H1 (cell line): ENCODE results near the gene KCTD12.

Experiments used
- BACH1 ChIP-seq: IDR thresholded peaks from 2 replicates; pipeline ENCODE4 v1.6.1; 2012; ENCODE audit warnings: low read length, improper control_type of control experiment
- CHD2 ChIP-seq: IDR thresholded peaks from 2 replicates; pipeline ENCODE4 v1.6.1; 2012; ENCODE audit warnings: low read length, improper control_type of control experiment
- CTCF ChIP-seq, 3 experiments: IDR thresholded peaks; 1 replicate in 2 of 3; 2 replicates in 1 of 3; pipeline versions ENCODE4 v1.5.1 to v1.6.1; 2011; ENCODE audit warnings: low read length in 3 of 3, mild to moderate bottlenecking in 3 of 3, inconsistent platforms in 2 of 3, low read depth in 1 of 3, moderate library complexity in 1 of 3; ENCODE audit not compliant: insufficient read depth in 1 of 3; ENCODE audit errors: control extremely low read depth in 1 of 3
- EP300 ChIP-seq, 2 experiments: IDR thresholded peaks; 1 replicate in 1 of 2; 2 replicates in 1 of 2; pipeline ENCODE4 v1.6.1; 2011 to 2012; ENCODE audit warnings: low read depth in 2 of 2, low read length in 2 of 2, mild to moderate bottlenecking in 2 of 2, borderline replicate concordance in 1 of 2, inconsistent platforms in 1 of 2, moderate library complexity in 1 of 2
- EZH2 ChIP-seq: fragments of 200-600 bp; sonication (generic); IDR thresholded peaks from 2 replicates; pipeline ENCODE4 v1.7.1; 2012; ENCODE audit warnings: low read depth, mild to moderate bottlenecking, moderate library complexity, low read length, inconsistent platforms; ENCODE audit not compliant: severe bottlenecking
- GTF2F1 ChIP-seq: IDR thresholded peaks from 2 replicates; pipeline ENCODE4 v1.6.1; 2012; ENCODE audit warnings: low read depth, low read length, improper control_type of control experiment, borderline replicate concordance
- JUN ChIP-seq: IDR thresholded peaks from 2 replicates; pipeline ENCODE4 v1.6.1; 2011; ENCODE audit warnings: low read depth, mild to moderate bottlenecking, improper control_type of control experiment, low read length
- MAX ChIP-seq: IDR thresholded peaks from 2 replicates; pipeline ENCODE4 v1.6.1; 2012; ENCODE audit warnings: inconsistent platforms
- POLR2A ChIP-seq, 2 experiments: IDR thresholded peaks; 1 replicate in 1 of 2; 2 replicates in 1 of 2; pipeline ENCODE4 v1.6.1; 2011; ENCODE audit warnings: low read depth in 2 of 2, low read length in 2 of 2, mild to moderate bottlenecking in 2 of 2; ENCODE audit errors: control extremely low read depth in 1 of 2
- RFX5 ChIP-seq: IDR thresholded peaks from 2 replicates; pipeline ENCODE4 v1.6.1; 2011; ENCODE audit warnings: low read depth, low read length, improper control_type of control experiment, borderline replicate concordance
- RXRA ChIP-seq: IDR thresholded peaks from 2 replicates; pipeline ENCODE4 v1.6.1; 2011; ENCODE audit warnings: low read depth, mild to moderate bottlenecking, low read length, moderate library complexity; ENCODE audit not compliant: insufficient read depth
- TCF12 ChIP-seq: IDR thresholded peaks from 2 replicates; pipeline ENCODE4 v1.6.1; 2011; ENCODE audit warnings: low read depth, mild to moderate bottlenecking, low read length
- YY1 ChIP-seq: IDR thresholded peaks from 2 replicates; pipeline ENCODE4 v1.6.1; 2011; ENCODE audit warnings: low read depth, mild to moderate bottlenecking, low read length
- ZNF274 ChIP-seq: IDR thresholded peaks from 2 replicates; pipeline ENCODE4 v1.7.0; 2012; ENCODE audit warnings: low read length, borderline replicate concordance; ENCODE audit errors: extremely low read depth

- TF ChIP-seq MAX: no peak
- no peak for TF ChIP-seq CTCF (IDR thresholded peaks at IDR 0.05; ENCODE audit: control extremely low read depth in 1 of 3, insufficient read depth in 1 of 3, low read depth in 1 of 3, low read length in 3 of 3)
- TF ChIP-seq POLR2A (IDR thresholded peaks at IDR 0.05; ENCODE audit: control extremely low read depth in 1 of 2, low read depth in 2 of 2, low read length in 2 of 2): no peak
- TF ChIP-seq EP300 (IDR thresholded peaks at IDR 0.05; ENCODE audit: borderline replicate concordance in 1 of 2, low read depth in 2 of 2, low read length in 2 of 2): no peak
- TF ChIP-seq CHD2: no peak
- no peak for TF ChIP-seq RXRA
- no peak for TF ChIP-seq TCF12
- TF ChIP-seq EZH2: no peak
- TF ChIP-seq JUN: no peak
- no peak for TF ChIP-seq ZNF274
- no peak for TF ChIP-seq BACH1
- no peak for TF ChIP-seq GTF2F1
- TF ChIP-seq RFX5: no peak
- TF ChIP-seq YY1: no peak
These were observed 6.9 kb downstream of the KCTD12 start for GRCh38 chr13:76879203-76879882.
